Kidney epithelial cell (primary cell): ENCODE data around the gene DZIP1. TPM values are rescaled to one million over a fixed set of nuclear protein-coding genes. Genes with fewer than 3 reads are reported as not detected.

ENCODE experiments used
- DNase-seq: peaks from one replicate; pipeline ENCODE4 v3.0.0-alpha.2; 2010; ENCODE audit warnings: low read depth
- H3K27me3 ChIP-seq: 2 replicates; pipeline ENCODE4 v1.6.0; 2011; ENCODE audit warnings: low read length; ENCODE audit not compliant: control insufficient read depth, insufficient read depth
- H3K36me3 ChIP-seq: 2 replicates; pipeline ENCODE4 v1.5.1; 2011; ENCODE audit warnings: low read length; ENCODE audit not compliant: control insufficient read depth, insufficient read depth
- H3K4me3 ChIP-seq: 2 replicates; pipeline ENCODE4 v1.5.1; 2011; ENCODE audit warnings: low read depth, mild to moderate bottlenecking, control low read depth, low read length
- total RNA-seq: library from RNA; depleted of rRNA; stranded (reverse); fragments of >200 nt; gene quantifications from 2 replicates; pipeline ENCODE4 v1.2.3, GENCODE V29; 2015
- TF ChIP-seq, protein P1 (sequence below): IDR thresholded peaks from 2 replicates; pipeline ENCODE4 v1.5.1; 2011; ENCODE audit warnings: mild to moderate bottlenecking, moderate library complexity, low read length, control low read depth, inconsistent platforms; ENCODE audit not compliant: insufficient read depth, poor library complexity, severe bottlenecking

The DZIP1 gene
- total RNA-seq, 1 donor from 2014 or later: 29.0 TPM

DNA sequence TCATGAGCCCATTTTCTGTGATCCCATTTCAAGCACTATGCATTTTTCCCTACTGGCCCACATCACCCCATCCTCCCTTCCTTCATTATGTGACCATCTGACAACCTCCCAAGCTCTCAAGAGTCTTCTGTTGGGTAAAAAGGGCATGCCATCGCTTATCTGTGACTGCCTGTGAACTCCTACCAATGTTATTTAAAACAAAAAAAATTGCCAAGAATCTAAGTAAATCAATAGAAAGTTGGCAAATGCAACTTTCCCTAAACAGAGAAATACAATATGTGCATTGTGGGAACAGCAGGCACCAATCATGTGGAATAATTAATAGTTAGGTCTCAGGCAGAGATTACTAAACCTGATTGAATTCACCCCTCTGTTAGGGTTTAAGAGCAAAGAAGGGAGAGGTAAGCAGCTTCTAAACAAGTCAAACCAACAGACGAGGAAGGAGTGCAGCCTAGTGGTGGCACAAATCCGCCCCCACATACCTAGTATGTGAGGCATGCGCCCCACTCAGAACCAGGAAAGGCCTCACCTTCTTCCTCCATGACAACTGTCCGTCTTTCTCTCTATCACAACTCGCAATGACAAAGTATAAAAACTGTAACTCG lies 29.8 kb downstream of the DZIP1 start:
- Histone ChIP-seq H3K36me3 (peaks cover 4% of the 10 kb centered on the region), H3K4me3 (no peak overlapping the region), H3K27me3 (no peaks in the 10 kb centered on the region)
- DNase-seq: no peak
- TF ChIP-seq, protein P1, sequence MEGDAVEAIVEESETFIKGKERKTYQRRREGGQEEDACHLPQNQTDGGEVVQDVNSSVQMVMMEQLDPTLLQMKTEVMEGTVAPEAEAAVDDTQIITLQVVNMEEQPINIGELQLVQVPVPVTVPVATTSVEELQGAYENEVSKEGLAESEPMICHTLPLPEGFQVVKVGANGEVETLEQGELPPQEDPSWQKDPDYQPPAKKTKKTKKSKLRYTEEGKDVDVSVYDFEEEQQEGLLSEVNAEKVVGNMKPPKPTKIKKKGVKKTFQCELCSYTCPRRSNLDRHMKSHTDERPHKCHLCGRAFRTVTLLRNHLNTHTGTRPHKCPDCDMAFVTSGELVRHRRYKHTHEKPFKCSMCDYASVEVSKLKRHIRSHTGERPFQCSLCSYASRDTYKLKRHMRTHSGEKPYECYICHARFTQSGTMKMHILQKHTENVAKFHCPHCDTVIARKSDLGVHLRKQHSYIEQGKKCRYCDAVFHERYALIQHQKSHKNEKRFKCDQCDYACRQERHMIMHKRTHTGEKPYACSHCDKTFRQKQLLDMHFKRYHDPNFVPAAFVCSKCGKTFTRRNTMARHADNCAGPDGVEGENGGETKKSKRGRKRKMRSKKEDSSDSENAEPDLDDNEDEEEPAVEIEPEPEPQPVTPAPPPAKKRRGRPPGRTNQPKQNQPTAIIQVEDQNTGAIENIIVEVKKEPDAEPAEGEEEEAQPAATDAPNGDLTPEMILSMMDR: no peak

DNA sequence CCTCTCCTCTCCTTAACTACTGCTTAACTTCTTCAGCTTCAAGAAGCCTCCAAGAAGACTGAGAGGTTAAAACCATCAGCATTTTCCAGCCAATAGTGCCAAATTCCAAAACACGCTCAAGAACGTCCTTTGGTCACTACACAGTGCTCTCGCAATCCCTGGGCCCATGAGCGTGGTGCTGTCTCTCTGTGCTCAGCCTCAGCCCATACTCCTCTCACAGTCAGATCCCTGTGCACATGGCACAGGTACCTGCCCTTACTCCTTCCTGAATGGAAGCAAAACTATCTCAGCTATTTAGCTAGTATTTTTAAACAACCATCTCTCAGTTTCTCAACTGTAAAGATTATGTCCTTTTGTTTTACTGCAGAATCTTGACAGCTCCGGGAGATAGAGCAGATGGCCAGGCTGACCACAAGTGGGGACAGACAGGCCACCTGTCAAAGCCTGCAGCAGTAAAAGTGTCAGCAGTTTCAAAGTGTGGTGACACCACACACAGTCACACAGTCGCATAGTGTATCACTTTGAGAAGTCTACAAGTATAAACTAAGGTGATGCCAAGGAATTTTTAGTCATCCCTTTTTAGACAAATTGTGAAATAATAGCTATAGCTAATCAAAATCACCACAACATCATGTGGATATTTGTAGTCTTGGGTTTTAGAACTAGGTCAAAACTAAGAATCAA lies 35.7 kb downstream of the DZIP1 start:
- no peak overlapping the region for H3K4me3 ChIP-seq
- peaks cover 3% of the 10 kb centered on the region for H3K36me3 ChIP-seq
- H3K27me3 ChIP-seq: no peaks in the 10 kb centered on the region
- no peak for DNase-seq
- TF ChIP-seq, protein P1: no peak

DNA sequence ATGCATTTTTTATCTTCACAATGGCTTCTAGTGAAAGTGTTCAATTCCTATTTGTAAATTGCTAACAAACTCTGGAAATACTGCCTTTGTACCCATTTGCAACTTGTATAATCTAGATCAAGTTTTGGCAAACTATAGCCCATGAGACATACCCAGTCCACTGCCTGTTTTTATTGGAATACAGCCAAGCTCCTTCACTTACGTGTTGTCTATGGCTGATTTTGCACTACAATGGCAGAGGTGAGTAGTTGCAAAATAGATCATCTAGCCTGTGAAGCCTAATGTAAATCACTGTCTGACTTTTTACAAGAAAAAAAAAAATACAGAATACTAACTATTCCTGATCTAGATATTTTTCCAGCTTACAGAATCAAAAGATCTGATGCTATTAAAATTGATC lies 37.1 kb downstream of the DZIP1 start:
- DNase-seq: peak; percentile 54
- Histone ChIP-seq H3K36me3 (peaks cover 4% of the 10 kb centered on the region), H3K4me3 (no peak overlapping the region)

DNA sequence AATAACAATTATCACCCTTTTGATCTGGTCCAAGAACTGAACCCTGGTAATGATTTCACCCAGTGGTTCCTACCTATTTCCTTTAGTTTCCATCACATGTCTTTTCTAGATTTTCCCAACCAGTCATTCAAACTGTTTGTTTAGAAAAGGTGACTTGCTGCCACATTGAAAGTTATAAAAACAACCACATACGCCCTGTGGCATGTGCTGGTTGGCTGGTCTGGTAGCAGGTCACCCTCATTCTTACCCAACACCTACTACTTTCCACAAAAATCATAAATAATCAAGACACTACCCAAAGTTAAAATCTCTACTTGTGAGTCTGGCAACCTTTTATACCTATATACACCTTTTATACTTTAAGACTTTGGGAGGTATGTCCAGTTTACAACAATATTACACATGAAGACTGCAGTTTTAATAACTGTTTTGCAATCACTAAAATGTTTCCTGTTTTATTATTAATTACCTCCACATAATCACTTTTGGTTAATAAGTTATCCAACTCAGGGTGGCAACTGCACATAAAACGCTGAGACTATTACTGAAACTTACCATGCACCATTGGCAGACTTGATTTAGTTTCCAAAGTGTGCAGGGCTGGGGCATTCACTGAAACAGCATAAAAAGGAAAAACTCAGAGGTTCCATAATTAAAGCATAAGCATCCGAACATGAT lies 38.9 kb downstream of the DZIP1 start:
- TF ChIP-seq, protein P1: no peak
- H3K27me3 ChIP-seq: no peaks in the 10 kb centered on the region
- peaks cover 9% of the 10 kb centered on the region for H3K36me3 ChIP-seq
- H3K4me3 ChIP-seq: no peak overlapping the region
- no peak for DNase-seq

More for the DNA sequence above, 37.1 kb downstream of the DZIP1 start:
- no peaks in the 10 kb centered on the region for H3K27me3 ChIP-seq
- TF ChIP-seq, protein P1: no peak

DNA sequence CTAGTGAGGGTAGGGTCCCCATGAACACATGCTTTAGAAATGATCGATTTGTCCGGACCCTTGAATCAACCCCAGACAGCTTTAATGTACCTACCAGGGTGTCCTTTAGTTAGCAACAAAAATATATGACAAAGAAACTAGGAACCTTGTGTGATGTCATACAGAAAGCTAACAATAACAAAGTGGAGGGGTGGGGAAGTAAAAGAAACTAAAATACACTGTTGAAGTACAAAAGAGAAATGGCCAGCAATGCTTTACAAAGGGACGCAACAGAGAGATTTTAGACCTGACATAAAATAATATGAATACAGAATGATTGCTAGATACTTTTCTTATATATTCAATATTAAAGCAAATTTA lies 40.0 kb downstream of the DZIP1 start:
- DNase-seq: no peak
- Histone ChIP-seq H3K36me3 (peaks cover 9% of the 10 kb centered on the region), H3K27me3 (no peaks in the 10 kb centered on the region)

More for the DNA sequence above, 40.0 kb downstream of the DZIP1 start:
- H3K4me3 ChIP-seq: no peak overlapping the region
- TF ChIP-seq, protein P1: no peak
